K562 (cell line): Measurements from ENCODE around the gene HDLBP. TPM values are rescaled to one million over a fixed set of nuclear protein-coding genes. Genes with fewer than 3 reads are reported as not detected.

Experiments used
- E2F1 ChIP-seq: sonication (generic); formaldehyde crosslinking; IDR thresholded peaks from 2 replicates; pipeline ENCODE4 v1.8.1; 2023; ENCODE audit warnings: mild to moderate bottlenecking, missing genetic modification reagents, moderate library complexity
- ETV1 ChIP-seq: fragments of 450-650 bp; conservative IDR thresholded peaks from 2 replicates; pipeline ENCODE4 v1.6.1; 2016; ENCODE audit warnings: missing genetic modification characterization, control low read depth, low read depth, missing compliant biosample characterization
- HNRNPK ChIP-seq: fragments of 200-400 bp; formaldehyde crosslinking; IDR thresholded peaks from one replicate; pipeline ENCODE4 v1.6.1; 2018; ENCODE audit warnings: mild to moderate bottlenecking, low read depth, low read length; ENCODE audit not compliant: poor library complexity, severe bottlenecking
- IRF9 ChIP-seq: fragments of 450-650 bp; IDR thresholded peaks from 2 replicates; pipeline ENCODE4 v1.6.1; 2016; ENCODE audit warnings: missing biosample characterization, missing genetic modification characterization
- LARP7 ChIP-seq: fragments of 450-650 bp; IDR thresholded peaks from 2 replicates; pipeline ENCODE4 v1.6.1; 2016
- PHB ChIP-seq: fragments of 250-450 bp; sonication (Bioruptor Pico); IDR thresholded peaks from 2 replicates; pipeline ENCODE4 v1.5.0; 2021
- PRMT5 ChIP-seq: sonication (generic); formaldehyde crosslinking; IDR thresholded peaks from 2 replicates; pipeline ENCODE4 v1.5.0; 2020; ENCODE audit warnings: missing genetic modification reagents
- RB1 ChIP-seq: fragments of 450-650 bp; IDR thresholded peaks from 2 replicates; pipeline ENCODE4 v1.6.1; 2017; ENCODE audit warnings: low read depth, mild to moderate bottlenecking
- RBBP5 ChIP-seq: fragments of 200-600 bp; sonication (generic); IDR thresholded peaks from 2 replicates; pipeline ENCODE4 v1.6.1; 2012; ENCODE audit warnings: borderline replicate concordance, mild to moderate bottlenecking, low read length, control low read depth, inconsistent platforms; ENCODE audit not compliant: insufficient read depth, poor library complexity, severe bottlenecking
- SETDB1 ChIP-seq: IDR thresholded peaks from one replicate; pipeline ENCODE4 v1.6.1; 2012; ENCODE audit warnings: low read length, control low read depth, inconsistent platforms
- SMAD1 ChIP-seq: fragments of 150-350 bp; IDR thresholded peaks from 2 replicates; pipeline ENCODE4 v1.6.1; 2014; ENCODE audit warnings: low read length, low read depth; ENCODE audit not compliant: partially characterized antibody
- SMARCB1 ChIP-seq: IDR thresholded peaks from 2 replicates; pipeline ENCODE4 v1.6.1; 2011; ENCODE audit warnings: improper control_type of control experiment, low read depth; ENCODE audit not compliant: insufficient read length
- SMARCC2 ChIP-seq: fragments of 450-650 bp; IDR thresholded peaks from 2 replicates; pipeline ENCODE4 v1.6.1; 2017; ENCODE audit warnings: antibody characterized with exemption, moderate library complexity, mild to moderate bottlenecking, low read depth
- TCFL5 ChIP-seq: fragments of 250-450 bp; sonication (Bioruptor Pico); conservative IDR thresholded peaks from 2 replicates; pipeline ENCODE4 v1.6.1; 2021; ENCODE audit warnings: mild to moderate bottlenecking, moderate library complexity, matching md5 sums
- ZBTB7A ChIP-seq: IDR thresholded peaks from 2 replicates; pipeline ENCODE4 v1.6.1; 2011; ENCODE audit warnings: low read depth, mild to moderate bottlenecking, low read length, moderate library complexity, borderline replicate concordance; ENCODE audit not compliant: control insufficient read depth
- polyA plus RNA-seq, 8 experiments: library from polyadenylated mRNA; depleted of rRNA in 4 of 8; stranded (reverse) in 5 of 8; unstranded in 3 of 8; fragments of >200 nt; fragmentation: Nextera tagmentation in 2 of 8; fragmentation: Illumina TruSeq in 1 of 8; extraction: Ambion mirVana in 2 of 8; extraction: Trizol in 1 of 8; gene quantifications; 2 replicates each; pipeline versions ENCODE4 v1.2.1 to v1.2.3, GENCODE V29; 2011 to 2014; ENCODE audit warnings: inconsistent platforms in 1 of 8, missing spikeins in 1 of 8
- total RNA-seq, 7 experiments: library from RNA; depleted of rRNA in 6 of 7; stranded (reverse); fragments of >200 nt in 6 of 7; fragmentation: Illumina TruSeq in 2 of 7; extraction: Trizol in 2 of 7; gene quantifications; 2 replicates each; pipeline versions ENCODE4 v1.2.1 to v1.2.3, GENCODE V29; 2011 to 2021; ENCODE audit warnings: low replicate concordance in 1 of 7
- TF ChIP-seq, protein P1 (sequence below): sonication (generic); formaldehyde crosslinking; IDR thresholded peaks from 2 replicates; pipeline ENCODE4 v1.8.1; 2023; ENCODE audit warnings: missing genetic modification reagents, mild to moderate bottlenecking, borderline replicate concordance
- TF ChIP-seq, protein P2 (sequence below): fragments of 250-450 bp; sonication (Bioruptor Pico); IDR thresholded peaks from 2 replicates; pipeline ENCODE4 v1.4.0; 2020
- TF ChIP-seq, protein P3 (sequence below): IDR thresholded peaks from 2 replicates; pipeline ENCODE4 v1.6.1; 2014; ENCODE audit warnings: antibody characterized with exemption

The HDLBP gene
- total and polyA plus RNA-seq, 9 of the 15 experiments (the other 6 are each of a cell fraction or from before 2014, with no cell fraction given), result 24.4 to 378 (median 146) TPM

- TF ChIP-seq, protein P1, sequence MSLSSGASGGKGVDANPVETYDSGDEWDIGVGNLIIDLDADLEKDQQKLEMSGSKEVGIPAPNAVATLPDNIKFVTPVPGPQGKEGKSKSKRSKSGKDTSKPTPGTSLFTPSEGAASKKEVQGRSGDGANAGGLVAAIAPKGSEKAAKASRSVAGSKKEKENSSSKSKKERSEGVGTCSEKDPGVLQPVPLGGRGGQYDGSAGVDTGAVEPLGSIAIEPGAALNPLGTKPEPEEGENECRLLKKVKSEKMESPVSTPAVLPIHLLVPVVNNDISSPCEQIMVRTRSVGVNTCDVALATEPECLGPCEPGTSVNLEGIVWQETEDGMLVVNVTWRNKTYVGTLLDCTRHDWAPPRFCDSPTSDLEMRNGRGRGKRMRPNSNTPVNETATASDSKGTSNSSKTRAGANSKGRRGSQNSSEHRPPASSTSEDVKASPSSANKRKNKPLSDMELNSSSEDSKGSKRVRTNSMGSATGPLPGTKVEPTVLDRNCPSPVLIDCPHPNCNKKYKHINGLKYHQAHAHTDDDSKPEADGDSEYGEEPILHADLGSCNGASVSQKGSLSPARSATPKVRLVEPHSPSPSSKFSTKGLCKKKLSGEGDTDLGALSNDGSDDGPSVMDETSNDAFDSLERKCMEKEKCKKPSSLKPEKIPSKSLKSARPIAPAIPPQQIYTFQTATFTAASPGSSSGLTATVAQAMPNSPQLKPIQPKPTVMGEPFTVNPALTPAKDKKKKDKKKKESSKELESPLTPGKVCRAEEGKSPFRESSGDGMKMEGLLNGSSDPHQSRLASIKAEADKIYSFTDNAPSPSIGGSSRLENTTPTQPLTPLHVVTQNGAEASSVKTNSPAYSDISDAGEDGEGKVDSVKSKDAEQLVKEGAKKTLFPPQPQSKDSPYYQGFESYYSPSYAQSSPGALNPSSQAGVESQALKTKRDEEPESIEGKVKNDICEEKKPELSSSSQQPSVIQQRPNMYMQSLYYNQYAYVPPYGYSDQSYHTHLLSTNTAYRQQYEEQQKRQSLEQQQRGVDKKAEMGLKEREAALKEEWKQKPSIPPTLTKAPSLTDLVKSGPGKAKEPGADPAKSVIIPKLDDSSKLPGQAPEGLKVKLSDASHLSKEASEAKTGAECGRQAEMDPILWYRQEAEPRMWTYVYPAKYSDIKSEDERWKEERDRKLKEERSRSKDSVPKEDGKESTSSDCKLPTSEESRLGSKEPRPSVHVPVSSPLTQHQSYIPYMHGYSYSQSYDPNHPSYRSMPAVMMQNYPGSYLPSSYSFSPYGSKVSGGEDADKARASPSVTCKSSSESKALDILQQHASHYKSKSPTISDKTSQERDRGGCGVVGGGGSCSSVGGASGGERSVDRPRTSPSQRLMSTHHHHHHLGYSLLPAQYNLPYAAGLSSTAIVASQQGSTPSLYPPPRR (CRISPR knock-in tag), result 0 out of 2 replicates have a peak, but pooled peaks have one; percentile 55
- no peak for TF ChIP-seq HNRNPK
- no peak for TF ChIP-seq SMARCC2
- no peak for TF ChIP-seq SMARCB1
- TF ChIP-seq TCFL5 (CRISPR knock-in tag), result no peak
- peak; percentile 67 for TF ChIP-seq RBBP5
- TF ChIP-seq SMAD1, result no peak
- TF ChIP-seq RB1, result no peak
- no peak for TF ChIP-seq ETV1 (tag)
- 0 out of 2 replicates have a peak, but pooled peaks have one; percentile 13 for TF ChIP-seq LARP7
- TF ChIP-seq, protein P2, sequence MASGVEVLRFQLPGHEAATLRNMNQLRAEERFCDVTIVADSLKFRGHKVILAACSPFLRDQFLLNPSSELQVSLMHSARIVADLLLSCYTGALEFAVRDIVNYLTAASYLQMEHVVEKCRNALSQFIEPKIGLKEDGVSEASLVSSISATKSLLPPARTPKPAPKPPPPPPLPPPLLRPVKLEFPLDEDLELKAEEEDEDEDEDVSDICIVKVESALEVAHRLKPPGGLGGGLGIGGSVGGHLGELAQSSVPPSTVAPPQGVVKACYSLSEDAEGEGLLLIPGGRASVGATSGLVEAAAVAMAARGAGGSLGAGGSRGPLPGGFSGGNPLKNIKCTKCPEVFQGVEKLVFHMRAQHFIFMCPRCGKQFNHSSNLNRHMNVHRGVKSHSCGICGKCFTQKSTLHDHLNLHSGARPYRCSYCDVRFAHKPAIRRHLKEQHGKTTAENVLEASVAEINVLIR (CRISPR knock-in tag), result no peak
- TF ChIP-seq, protein P3, sequence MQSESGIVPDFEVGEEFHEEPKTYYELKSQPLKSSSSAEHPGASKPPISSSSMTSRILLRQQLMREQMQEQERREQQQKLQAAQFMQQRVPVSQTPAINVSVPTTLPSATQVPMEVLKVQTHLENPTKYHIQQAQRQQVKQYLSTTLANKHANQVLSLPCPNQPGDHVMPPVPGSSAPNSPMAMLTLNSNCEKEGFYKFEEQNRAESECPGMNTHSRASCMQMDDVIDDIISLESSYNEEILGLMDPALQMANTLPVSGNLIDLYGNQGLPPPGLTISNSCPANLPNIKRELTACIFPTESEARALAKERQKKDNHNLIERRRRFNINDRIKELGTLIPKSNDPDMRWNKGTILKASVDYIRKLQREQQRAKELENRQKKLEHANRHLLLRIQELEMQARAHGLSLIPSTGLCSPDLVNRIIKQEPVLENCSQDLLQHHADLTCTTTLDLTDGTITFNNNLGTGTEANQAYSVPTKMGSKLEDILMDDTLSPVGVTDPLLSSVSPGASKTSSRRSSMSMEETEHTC, result no peak
- no peak; the same call in 1 of the 2 replicates for TF ChIP-seq ZBTB7A
- no peak for TF ChIP-seq PRMT5 (CRISPR knock-in tag)
- TF ChIP-seq IRF9 (tag), result no peak
- TF ChIP-seq SETDB1, result no peak
- no peak for TF ChIP-seq E2F1 (CRISPR knock-in tag)
- TF ChIP-seq PHB (CRISPR knock-in tag), result no peak
Measured at GRCh38 chr2:241315093-241315878, at the start of gene HDLBP (continued).
